Mesendoderm (in vitro differentiated cells): ENCODE measurements around the gene DGKB.

Experiments
- DNase-seq: peaks from one replicate; pipeline ENCODE4 v3.0.0; 2013
- H2AK5ac ChIP-seq: 2 replicates; pipeline ENCODE4 v1.6.1; 2013; ENCODE audit warnings: low read length, inconsistent platforms
- H2BK120ac ChIP-seq: 2 replicates; pipeline ENCODE4 v1.6.1; 2013; ENCODE audit warnings: low read depth, mild to moderate bottlenecking, low read length, moderate library complexity, mixed read lengths
- H2BK15ac ChIP-seq: replicated peaks from 2 replicates; pipeline ENCODE4 v1.6.1; 2013; ENCODE audit warnings: low read depth, mild to moderate bottlenecking, moderate library complexity
- H2BK5ac ChIP-seq: 2 replicates; pipeline ENCODE4 v1.6.1; 2013; ENCODE audit warnings: low read length, inconsistent platforms
- H3K18ac ChIP-seq: 2 replicates; pipeline ENCODE4 v1.6.1; 2013; ENCODE audit warnings: mild to moderate bottlenecking, low read length, mixed read lengths
- H3K23ac ChIP-seq: one replicate; pipeline ENCODE4 v1.6.1; 2013; ENCODE audit warnings: low read length
- H3K27ac ChIP-seq: 2 replicates; pipeline ENCODE4 v1.5.1; 2013; ENCODE audit warnings: low read depth, mild to moderate bottlenecking, inconsistent platforms, low read length, moderate library complexity
- H3K27me3 ChIP-seq: 2 replicates; pipeline ENCODE4 v1.6.1; 2013; ENCODE audit warnings: low read length, control low read depth, mild to moderate bottlenecking, inconsistent platforms; ENCODE audit not compliant: insufficient read depth, poor library complexity
- H3K36me3 ChIP-seq: 2 replicates; pipeline ENCODE4 v1.6.1; 2013; ENCODE audit warnings: low read length, inconsistent platforms; ENCODE audit not compliant: control insufficient read depth, insufficient read depth
- H3K4ac ChIP-seq: one replicate; pipeline ENCODE4 v1.6.1; 2013; ENCODE audit warnings: low read depth, mild to moderate bottlenecking, low read length, moderate library complexity
- H3K4me1 ChIP-seq: 2 replicates; pipeline ENCODE4 v1.6.1; 2013; ENCODE audit warnings: low read depth, low read length, inconsistent platforms; ENCODE audit not compliant: control insufficient read depth
- H3K4me2 ChIP-seq: 2 replicates; pipeline ENCODE4 v1.6.1; 2013; ENCODE audit warnings: low read length
- H3K4me3 ChIP-seq: 2 replicates; pipeline ENCODE4 v1.5.1; 2013; ENCODE audit warnings: mild to moderate bottlenecking, low read length
- H3K56ac ChIP-seq: one replicate; pipeline ENCODE4 v1.6.1; 2013; ENCODE audit warnings: low read length
- H3K79me1 ChIP-seq: 2 replicates; pipeline ENCODE4 v1.6.1; 2013; ENCODE audit warnings: low read length, inconsistent platforms
- H3K79me2 ChIP-seq: 2 replicates; pipeline ENCODE4 v1.6.1; 2013; ENCODE audit warnings: mild to moderate bottlenecking, low read length; ENCODE audit not compliant: control insufficient read depth, insufficient read depth
- H3K9ac ChIP-seq: 2 replicates; pipeline ENCODE4 v1.6.1; 2013; ENCODE audit warnings: low read length, inconsistent platforms
- H4K5ac ChIP-seq: one replicate; pipeline ENCODE4 v1.6.1; 2013; ENCODE audit warnings: low read length
- H4K8ac ChIP-seq: one replicate; pipeline ENCODE4 v1.6.1; 2013; ENCODE audit warnings: low read depth, mild to moderate bottlenecking, control low read depth, low read length, moderate library complexity
- WGBS: extraction: QIAGEN DNeasy Blood & Tissue Kit; methylation state at CpG from one replicate; pipeline ENCODE4 v1.1.7; 2013; ENCODE audit warnings: low lambda C conversion rate, missing lambda C conversion rate; ENCODE audit not compliant: insufficient coverage; ENCODE audit errors: extremely low coverage; 5-methylcytosine and 5-hydroxymethylcytosine counted together

The DGKB gene

GRCh38 chr7:14446829-14447228, 455.7 kb downstream of the DGKB start:
- H4K8ac ChIP-seq = no peak overlapping the region
- H3K4ac ChIP-seq = no peak overlapping the region
- no peaks in the 10 kb centered on the region for H3K79me2 ChIP-seq
- no peak overlapping the region for H3K18ac ChIP-seq
- H2BK15ac ChIP-seq = no peak overlapping the region
- H3K56ac ChIP-seq = no peak overlapping the region
- no peak overlapping the region for H3K27ac ChIP-seq
- WGBS = no CpG with 5 or more reads among the region's 3 CpGs
- H3K4me3 ChIP-seq = no peak overlapping the region
- H3K4me2 ChIP-seq = no peak overlapping the region
- no peak overlapping the region for H4K5ac ChIP-seq
- H3K79me1 ChIP-seq = no peaks in the 10 kb centered on the region
- no peak overlapping the region for H2BK5ac ChIP-seq
- H2AK5ac ChIP-seq = no peak overlapping the region
- no peaks in the 10 kb centered on the region for H3K4me1 ChIP-seq
- H2BK120ac ChIP-seq = no peak overlapping the region
- no peak for DNase-seq
- H3K27me3 ChIP-seq = no peaks in the 10 kb centered on the region
- no peak overlapping the region for H3K23ac ChIP-seq
- H3K36me3 ChIP-seq = no peaks in the 10 kb centered on the region
- no peak overlapping the region for H3K9ac ChIP-seq

GRCh38 chr7:14446219-14446618, 456.3 kb downstream of the DGKB start:
- Histone ChIP-seq H3K27ac (no peak overlapping the region), H3K79me1 (no peaks in the 10 kb centered on the region), H3K4me3 (no peak overlapping the region), H3K79me2 (no peaks in the 10 kb centered on the region), H3K27me3 (no peaks in the 10 kb centered on the region), H2BK15ac (no peak overlapping the region), H4K5ac (no peak overlapping the region), H2BK5ac (no peak overlapping the region), H3K4me1 (no peaks in the 10 kb centered on the region), H3K18ac (no peak overlapping the region), H3K36me3 (no peaks in the 10 kb centered on the region), H4K8ac (no peak overlapping the region), H3K56ac (no peak overlapping the region), H2BK120ac (no peak overlapping the region), H3K4ac (no peak overlapping the region), H3K4me2 (no peak overlapping the region), H3K23ac (no peak overlapping the region), H2AK5ac (no peak overlapping the region), H3K9ac (no peak overlapping the region)
- DNase-seq = no peak
- no CpG with 5 or more reads among the region's 1 CpG for WGBS

- no peak overlapping the region for H2BK5ac ChIP-seq
- H3K56ac ChIP-seq = no peak overlapping the region
- H3K4ac ChIP-seq = no peak overlapping the region
- no peak overlapping the region for H3K27ac ChIP-seq
- no peak overlapping the region for H3K4me3 ChIP-seq
- H2BK15ac ChIP-seq = no peak overlapping the region
- no peak overlapping the region for H2BK120ac ChIP-seq
- H2AK5ac ChIP-seq = no peak overlapping the region
- no peaks in the 10 kb centered on the region for H3K27me3 ChIP-seq
- DNase-seq = no peak
- no peak overlapping the region for H3K9ac ChIP-seq
- H3K36me3 ChIP-seq = no peaks in the 10 kb centered on the region
- H4K8ac ChIP-seq = no peak overlapping the region
- no peak overlapping the region for H3K23ac ChIP-seq
- no peak overlapping the region for H3K18ac ChIP-seq
- no peaks in the 10 kb centered on the region for H3K4me1 ChIP-seq
- no CpG with 5 or more reads among the region's 2 CpGs for WGBS
- no peak overlapping the region for H3K4me2 ChIP-seq
- no peaks in the 10 kb centered on the region for H3K79me2 ChIP-seq
- no peak overlapping the region for H4K5ac ChIP-seq
- no peaks in the 10 kb centered on the region for H3K79me1 ChIP-seq
These were observed 464.2 kb downstream of the DGKB start for GRCh38 chr7:14438366-14438765.

- no peaks in the 10 kb centered on the region for H3K79me2 ChIP-seq
- WGBS = no CpG with 5 or more reads among the region's 2 CpGs
- no peak overlapping the region for H3K56ac ChIP-seq
- no peak for DNase-seq
- H4K5ac ChIP-seq = no peak overlapping the region
- H3K9ac ChIP-seq = no peak overlapping the region
- H2BK15ac ChIP-seq = no peak overlapping the region
- no peak overlapping the region for H4K8ac ChIP-seq
- H3K18ac ChIP-seq = no peak overlapping the region
- H2BK120ac ChIP-seq = no peak overlapping the region
- no peaks in the 10 kb centered on the region for H3K4me1 ChIP-seq
- H3K4me2 ChIP-seq = no peak overlapping the region
- no peak overlapping the region for H3K27ac ChIP-seq
- H3K36me3 ChIP-seq = no peaks in the 10 kb centered on the region
- H2BK5ac ChIP-seq = no peak overlapping the region
- H3K4ac ChIP-seq = no peak overlapping the region
- no peak overlapping the region for H3K23ac ChIP-seq
- no peaks in the 10 kb centered on the region for H3K27me3 ChIP-seq
- H2AK5ac ChIP-seq = no peak overlapping the region
- no peaks in the 10 kb centered on the region for H3K79me1 ChIP-seq
- no peak overlapping the region for H3K4me3 ChIP-seq
These were observed 465.7 kb downstream of the DGKB start for GRCh38 chr7:14436878-14437277.

- no CpG with 5 or more reads among the region's 2 CpGs for WGBS
- Histone ChIP-seq H3K79me2 (no peaks in the 10 kb centered on the region), H3K56ac (no peak overlapping the region), H4K5ac (no peak overlapping the region), H4K8ac (no peak overlapping the region), H3K79me1 (no peaks in the 10 kb centered on the region), H3K36me3 (no peaks in the 10 kb centered on the region), H3K27me3 (no peaks in the 10 kb centered on the region), H3K4me3 (no peak overlapping the region), H3K18ac (no peak overlapping the region), H3K27ac (no peak overlapping the region), H2BK120ac (no peak overlapping the region), H3K4ac (no peak overlapping the region), H2AK5ac (no peak overlapping the region), H2BK5ac (no peak overlapping the region), H3K9ac (no peak overlapping the region), H2BK15ac (no peak overlapping the region), H3K4me1 (no peaks in the 10 kb centered on the region), H3K23ac (no peak overlapping the region), H3K4me2 (no peak overlapping the region)
- peak; percentile 65 for DNase-seq
These were observed 469.6 kb downstream of the DGKB start for GRCh38 chr7:14432924-14433323.

GRCh38 chr7:14430926-14431325, 471.6 kb downstream of the DGKB start:
- no peak overlapping the region for H2BK15ac ChIP-seq
- H3K27me3 ChIP-seq = no peaks in the 10 kb centered on the region
- no peak overlapping the region for H3K4me3 ChIP-seq
- no peak overlapping the region for H3K23ac ChIP-seq
- no peak overlapping the region for H4K8ac ChIP-seq
- no peak for DNase-seq
- no peak overlapping the region for H2BK5ac ChIP-seq
- WGBS = no CpG with 5 or more reads among the region's 3 CpGs
- H3K4me1 ChIP-seq = no peaks in the 10 kb centered on the region
- H4K5ac ChIP-seq = no peak overlapping the region
- no peak overlapping the region for H2BK120ac ChIP-seq
- no peak overlapping the region for H3K18ac ChIP-seq
- no peaks in the 10 kb centered on the region for H3K79me1 ChIP-seq
- no peaks in the 10 kb centered on the region for H3K36me3 ChIP-seq
- no peaks in the 10 kb centered on the region for H3K79me2 ChIP-seq
- no peak overlapping the region for H3K27ac ChIP-seq
- H3K4me2 ChIP-seq = no peak overlapping the region
- no peak overlapping the region for H2AK5ac ChIP-seq
- H3K4ac ChIP-seq = no peak overlapping the region
- H3K9ac ChIP-seq = no peak overlapping the region
- H3K56ac ChIP-seq = no peak overlapping the region
